ENCODE data around the gene MFAP4.
A peak's percentile ranks its signal among the peaks of the same experiment; 100 is the strongest.
"Not testable (repeated sequence)": the region's sequence is repeated elsewhere in the genome, so short reads cannot be mapped to it uniquely, and the experiment has no call there.

The MFAP4 gene

GRCh38 chr17:19370493-19370960 lies 16.5 kb downstream of the MFAP4 start:
- no peak for DNase-seq (ENCODE audit: low read depth)

GRCh38 chr17:19369846-19370492 lies 17.0 kb downstream of the MFAP4 start:
- DNase-seq (ENCODE audit: low read depth) = peak; percentile 12

- DNase-seq (ENCODE audit: low read depth) = no peak
Observed at GRCh38 chr17:19369107-19369778, 17.7 kb downstream of the MFAP4 start.

- no peak for DNase-seq (ENCODE audit: low read depth)
Observed at GRCh38 chr17:19368229-19368628, 18.8 kb downstream of the MFAP4 start.

- no peak for DNase-seq (ENCODE audit: low read depth)
Observed at GRCh38 chr17:19366637-19366972, 20.4 kb downstream of the MFAP4 start.

- DNase-seq (ENCODE audit: low read depth) = no peak
Observed at GRCh38 chr17:19365833-19366636, 21.0 kb downstream of the MFAP4 start.

- DNase-seq (ENCODE audit: low read depth) = no peak
Observed at GRCh38 chr17:19365499-19365817, 21.5 kb downstream of the MFAP4 start.

- DNase-seq (ENCODE audit: low read depth) = no peak
Observed at GRCh38 chr17:19364699-19365498, 22.1 kb downstream of the MFAP4 start.

GRCh38 chr17:19363460-19364035 lies 23.4 kb downstream of the MFAP4 start:
- DNase-seq (ENCODE audit: low read depth) = no peak

GRCh38 chr17:19363114-19363438 lies 23.9 kb downstream of the MFAP4 start:
- no peak for DNase-seq (ENCODE audit: low read depth)

GRCh38 chr17:19362277-19363113 lies 24.5 kb downstream of the MFAP4 start, which contains the start of gene B9D1:
B9D1 (minus strand) TSS chr17:19362723; CDS start chr17:19362569, 154 bp downstream.
- peak; percentile 86 for DNase-seq (ENCODE audit: low read depth)

GRCh38 chr17:19361944-19362276 lies 25.1 kb downstream of the MFAP4 start:
- DNase-seq (ENCODE audit: low read depth) = no peak

- no peak for DNase-seq (ENCODE audit: low read depth)
Observed at GRCh38 chr17:19361326-19361725, 25.7 kb downstream of the MFAP4 start.

GRCh38 chr17:19360772-19361171 lies 26.2 kb downstream of the MFAP4 start:
- DNase-seq (ENCODE audit: low read depth) = no peak

- DNase-seq (ENCODE audit: low read depth) = no peak
Observed at GRCh38 chr17:19359856-19360255, 27.1 kb downstream of the MFAP4 start.

GRCh38 chr17:19359151-19359550 lies 27.8 kb downstream of the MFAP4 start:
- DNase-seq (ENCODE audit: low read depth) = no peak

GRCh38 chr17:19357761-19358160 lies 29.2 kb downstream of the MFAP4 start:
- no peak for DNase-seq (ENCODE audit: low read depth)

- no peak for DNase-seq (ENCODE audit: low read depth)
Observed at GRCh38 chr17:19357351-19357750, 29.6 kb downstream of the MFAP4 start.

GRCh38 chr17:19354748-19355147 lies 32.2 kb downstream of the MFAP4 start:
- DNase-seq (ENCODE audit: low read depth) = no peak

GRCh38 chr17:19353401-19353800 lies 33.6 kb downstream of the MFAP4 start:
- not testable (repeated sequence) for DNase-seq (ENCODE audit: low read depth)

- DNase-seq (ENCODE audit: low read depth) = no peak
Observed at GRCh38 chr17:19348806-19349205, 38.2 kb downstream of the MFAP4 start.

Data from T-helper 22 cell (primary cell).